GM19193 (cell line): ENCODE measurements around the gene MIDN.

Experiments used
- POLR2A ChIP-seq: IDR thresholded peaks from 4 replicates; pipeline ENCODE4 v1.6.1; 2011; ENCODE audit not compliant: insufficient read depth, insufficient read length; ENCODE audit errors: extremely low read depth

The MIDN gene

DNA sequence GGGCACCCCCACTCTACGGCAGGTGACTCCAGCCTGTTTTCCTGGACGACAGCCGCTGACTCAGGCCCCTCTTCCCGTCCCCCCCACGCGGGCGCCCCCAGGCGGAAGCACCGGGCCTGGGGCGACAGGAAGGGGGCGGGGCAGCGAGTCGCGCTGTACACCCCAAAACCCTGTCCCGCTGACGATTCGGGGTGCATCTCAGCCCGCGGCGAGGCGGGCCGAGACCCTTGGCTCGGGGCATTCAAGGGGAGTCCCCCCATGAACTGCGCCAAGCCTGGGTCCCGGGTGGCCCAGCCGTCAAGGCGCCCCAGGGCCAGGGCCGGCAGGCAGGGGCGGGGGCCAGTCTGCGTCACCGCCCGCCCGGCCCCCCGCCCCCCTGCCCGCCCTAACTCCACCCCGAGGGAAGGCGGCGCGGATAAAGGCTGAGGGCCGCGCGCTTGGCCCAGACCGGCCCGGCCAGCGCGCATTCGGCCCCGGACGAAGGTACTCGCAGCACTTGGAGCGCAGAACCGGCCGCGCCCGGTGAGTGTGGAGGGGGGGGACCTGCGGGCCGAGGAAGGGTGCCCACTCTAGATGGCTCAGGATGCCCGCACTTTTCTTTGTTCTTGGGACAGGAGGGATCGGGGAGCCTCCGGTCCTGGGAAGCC, at the start of gene MIDN:
Gene MIDN (plus strand): TSS at position 445 of the 647 bp plus-strand sequence. CDS start 1,714 bp downstream, outside the sequence.
- peak; percentile 94 for TF ChIP-seq POLR2A

GRCh38 chr19:1199531-1199930, 48.9 kb upstream of the MIDN start:
- TF ChIP-seq POLR2A, result no peak

GRCh38 chr19:1205114-1206099, 43.0 kb upstream of the MIDN start, which contains the start of gene STK11:
STK11 (plus strand) TSS chr19:1205778; CDS start chr19:1206914, 1,136 bp downstream.
- TF ChIP-seq POLR2A, result peak; percentile 66

DNA sequence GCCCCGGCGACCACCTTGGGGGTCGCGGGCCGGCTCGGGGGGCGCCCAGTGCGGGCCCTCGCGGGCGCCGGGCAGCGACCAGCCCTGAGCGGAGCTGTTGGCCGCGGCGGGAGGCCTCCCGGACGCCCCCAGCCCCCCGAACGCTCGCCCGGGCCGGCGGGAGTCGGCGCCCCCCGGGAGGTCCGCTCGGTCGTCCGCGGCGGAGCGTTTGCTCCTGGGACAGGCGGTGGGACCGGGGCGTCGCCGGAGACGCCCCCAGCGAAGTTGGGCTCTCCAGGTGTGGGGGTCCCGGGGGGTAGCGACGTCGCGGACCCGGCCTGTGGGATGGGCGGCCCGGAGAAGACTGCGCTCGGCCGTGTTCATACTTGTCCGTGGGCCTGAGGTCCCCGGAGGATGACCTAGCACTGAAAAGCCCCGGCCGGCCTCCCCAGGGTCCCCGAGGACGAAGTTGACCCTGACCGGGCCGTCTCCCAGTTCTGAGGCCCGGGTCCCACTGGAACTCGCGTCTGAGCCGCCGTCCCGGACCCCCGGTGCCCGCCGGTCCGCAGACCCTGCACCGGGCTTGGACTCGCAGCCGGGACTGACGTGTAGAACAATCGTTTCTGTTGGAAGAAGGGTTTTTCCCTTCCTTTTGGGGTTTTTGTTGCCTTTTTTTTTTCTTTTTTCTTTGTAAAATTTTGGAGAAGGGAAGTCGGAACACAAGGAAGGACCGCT, 42.1 kb upstream of the MIDN start:
- TF ChIP-seq POLR2A, result no peak

DNA sequence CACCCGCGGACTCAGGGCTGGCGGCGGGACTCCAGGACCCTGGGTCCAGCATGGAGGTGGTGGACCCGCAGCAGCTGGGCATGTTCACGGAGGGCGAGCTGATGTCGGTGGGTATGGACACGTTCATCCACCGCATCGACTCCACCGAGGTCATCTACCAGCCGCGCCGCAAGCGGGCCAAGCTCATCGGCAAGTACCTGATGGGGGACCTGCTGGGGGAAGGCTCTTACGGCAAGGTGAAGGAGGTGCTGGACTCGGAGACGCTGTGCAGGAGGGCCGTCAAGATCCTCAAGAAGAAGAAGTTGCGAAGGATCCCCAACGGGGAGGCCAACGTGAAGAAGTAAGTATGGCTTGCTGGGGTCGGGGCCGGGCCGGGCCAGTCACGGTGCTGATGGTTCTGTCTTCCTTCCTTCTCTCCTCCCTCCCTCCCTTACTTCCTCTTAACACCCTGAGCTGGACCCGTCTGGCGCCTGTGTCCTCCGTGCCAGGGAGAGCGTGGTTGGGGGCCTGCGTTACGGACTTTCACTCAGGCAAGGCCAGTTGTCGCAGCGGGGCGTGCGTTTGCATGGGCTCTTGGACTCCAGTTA, 41.4 kb upstream of the MIDN start:
- TF ChIP-seq POLR2A, result no peak

DNA sequence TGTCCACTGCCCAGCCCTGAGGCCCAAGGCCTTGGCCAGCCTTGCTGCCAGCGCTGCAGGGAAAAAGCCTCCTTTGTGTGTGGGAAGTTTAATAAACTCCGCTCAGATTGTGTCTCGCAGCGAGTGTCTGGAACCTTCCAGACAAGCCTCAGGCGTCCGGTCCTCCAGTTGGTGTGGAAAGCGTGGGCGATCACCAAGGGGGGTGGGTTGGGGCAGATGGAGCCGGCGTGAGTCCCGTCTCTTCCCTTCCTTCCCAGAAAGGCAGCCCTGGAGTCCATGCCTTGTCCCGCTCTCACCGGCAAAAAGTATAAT, 38.2 kb upstream of the MIDN start:
- no peak for TF ChIP-seq POLR2A

DNA sequence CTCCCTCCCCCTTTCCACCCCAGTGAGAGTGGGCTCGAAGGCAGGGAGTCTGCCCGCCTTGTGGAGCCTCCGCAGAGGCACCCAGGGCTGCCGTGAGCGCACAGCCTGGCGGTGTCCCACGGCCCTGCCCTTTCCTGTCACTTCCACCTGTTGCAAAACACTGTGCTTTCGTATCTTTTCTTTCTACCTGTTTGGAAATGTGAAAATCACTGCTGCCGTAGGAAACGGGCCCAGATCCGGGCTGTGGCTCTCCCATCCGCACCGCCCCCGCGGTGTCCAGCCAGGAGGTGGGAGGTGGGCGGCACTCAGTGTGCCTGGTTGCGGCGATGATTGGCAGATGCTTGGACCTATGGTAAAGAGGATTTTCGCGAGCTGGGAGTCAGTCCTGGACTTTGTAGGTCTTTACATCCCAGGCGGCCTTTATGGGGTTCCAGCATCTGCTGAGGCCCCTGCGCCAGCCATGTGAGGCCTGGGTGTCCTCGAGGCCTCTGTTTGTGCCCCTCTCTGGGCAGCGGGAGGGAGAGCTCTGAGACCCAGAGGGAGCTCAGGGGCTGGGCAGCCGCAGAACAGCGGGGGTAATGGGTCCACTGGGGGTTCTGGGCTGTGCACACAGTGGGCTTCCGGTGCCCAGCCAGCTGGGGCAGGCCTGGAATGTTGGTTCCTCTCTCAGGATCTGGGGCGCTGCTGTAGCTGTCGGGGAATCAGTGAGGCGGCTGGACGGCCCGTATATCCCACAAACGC, 36.7 kb upstream of the MIDN start:
- no peak for TF ChIP-seq POLR2A

DNA sequence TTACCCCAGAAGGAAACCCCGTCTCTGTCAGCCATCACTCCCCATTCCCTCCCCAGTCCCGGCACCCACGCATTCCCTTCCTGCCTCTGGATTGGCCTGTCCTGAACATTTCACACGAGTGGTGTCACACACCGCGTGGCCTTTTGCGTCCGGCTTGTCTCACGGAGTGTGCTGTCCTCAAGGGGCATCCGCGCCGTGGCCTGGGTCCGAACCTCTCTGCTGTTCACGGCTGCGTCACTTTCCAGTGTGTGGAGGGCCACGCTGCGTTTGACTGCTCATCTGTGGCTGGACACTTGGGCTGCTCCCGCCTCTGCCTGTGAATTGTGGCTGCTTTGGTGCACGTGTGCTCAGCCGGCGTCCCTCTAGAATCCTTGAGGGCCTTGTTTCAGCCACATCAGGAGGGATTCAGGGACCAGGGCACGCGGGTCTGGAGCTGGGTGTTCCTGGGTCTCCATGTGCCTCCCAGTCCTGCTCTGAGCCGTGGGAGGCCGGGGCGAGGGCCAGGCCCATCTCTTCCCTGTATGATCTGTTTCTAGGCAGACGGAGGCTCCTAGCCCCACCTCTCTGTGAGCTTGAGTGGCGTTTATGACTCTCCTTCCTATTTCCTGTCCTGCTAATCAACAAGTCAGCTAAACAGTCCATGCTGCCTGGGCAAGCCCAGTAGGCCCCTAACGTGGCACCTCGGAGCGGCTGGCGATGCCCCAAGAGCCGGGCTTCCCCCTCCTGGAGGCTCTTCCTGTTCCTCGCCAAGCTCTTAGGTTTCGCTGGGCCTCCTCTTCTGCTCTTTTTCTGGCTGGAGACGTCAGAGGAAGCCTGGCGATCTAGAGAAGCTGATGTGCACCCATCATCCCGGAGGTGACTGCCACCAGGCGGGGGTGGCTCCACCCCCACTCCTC, 34.7 kb upstream of the MIDN start:
- no peak for TF ChIP-seq POLR2A

GRCh38 chr19:1214299-1214861, 34.0 kb upstream of the MIDN start:
- no peak for TF ChIP-seq POLR2A

- no peak for TF ChIP-seq POLR2A
Measured at GRCh38 chr19:1214862-1215731, 33.3 kb upstream of the MIDN start.

GRCh38 chr19:1216756-1217155, 31.6 kb upstream of the MIDN start:
- no peak for TF ChIP-seq POLR2A

DNA sequence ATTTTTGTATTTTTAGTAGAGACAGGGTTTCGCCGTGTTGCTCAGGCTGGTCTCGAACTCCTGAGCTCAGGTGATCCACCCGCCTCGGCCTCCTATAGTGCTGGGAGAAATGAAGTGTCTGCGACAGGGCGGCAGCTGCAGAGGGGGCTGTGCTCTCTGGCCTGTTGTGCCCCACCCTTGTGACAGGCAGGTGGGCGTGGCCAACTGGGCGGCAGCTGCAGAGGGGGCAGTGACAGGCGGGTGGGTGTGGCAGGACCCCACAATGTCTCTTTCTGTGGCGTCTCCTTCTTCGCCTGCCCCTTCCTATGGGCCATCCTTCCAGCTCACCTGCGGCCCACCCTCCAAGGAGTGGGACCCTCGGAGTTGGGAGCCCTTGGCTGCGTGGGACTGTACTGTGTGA, 31.0 kb upstream of the MIDN start:
- TF ChIP-seq POLR2A, result no peak

DNA sequence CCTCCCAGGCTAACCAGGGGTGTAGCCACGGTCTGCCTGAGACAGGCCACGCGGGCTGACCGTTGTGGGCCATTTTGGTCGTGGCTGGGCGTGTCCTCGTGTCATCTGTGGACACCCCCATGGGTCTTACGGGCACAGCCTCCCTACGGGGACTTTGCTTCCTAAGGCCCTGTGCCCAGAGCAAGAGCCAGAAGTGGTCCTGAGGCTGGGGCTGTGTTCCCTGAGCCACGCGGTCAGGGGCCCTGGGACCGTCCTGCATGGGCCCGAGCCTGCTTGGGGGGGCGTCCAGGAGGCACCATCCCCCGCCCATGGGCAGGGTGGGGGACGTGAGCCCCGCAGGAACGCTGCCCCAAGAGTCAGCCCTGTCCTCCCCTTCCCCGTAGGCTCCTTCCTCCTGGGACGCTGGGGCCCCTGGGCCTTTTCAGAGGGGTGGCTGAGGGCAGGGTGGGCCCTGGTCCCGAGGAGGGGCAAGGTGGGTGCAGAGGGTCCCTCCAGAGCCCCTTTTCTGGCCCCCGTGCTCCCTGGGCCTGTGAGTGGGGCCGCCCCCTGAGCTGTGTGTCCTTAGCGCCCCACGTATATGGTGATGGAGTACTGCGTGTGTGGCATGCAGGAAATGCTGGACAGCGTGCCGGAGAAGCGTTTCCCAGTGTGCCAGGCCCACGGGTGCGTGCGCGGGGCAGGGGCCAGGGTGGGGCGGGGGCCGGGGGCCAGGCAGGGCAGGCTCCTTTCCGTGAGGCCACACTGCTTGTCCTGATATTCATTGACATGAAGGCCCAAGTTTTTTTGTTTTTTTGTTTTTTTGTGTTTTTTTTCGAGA, 29.4 kb upstream of the MIDN start:
- no peak for TF ChIP-seq POLR2A
